Measurements from ENCODE around the gene CACNA1A.

Gene CACNA1A

GRCh38 chr19:13212759-13213330 is 293.4 kb downstream of the CACNA1A start:
- H3K9ac ChIP-seq = no peak overlapping the region
- H3K27me3 ChIP-seq = no peaks in the 10 kb centered on the region
- no peak overlapping the region for H3K4me3 ChIP-seq

GRCh38 chr19:13211426-13212308 is 294.6 kb downstream of the CACNA1A start:
- Histone ChIP-seq H3K36me3 (0 out of 2 replicates have a peak, but pooled peaks cover 6% of the 10 kb centered on the region), H3K4me1 (peaks cover 63% of the 10 kb centered on the region), H3K4me2 (peak overlapping the region; percentile 96), H3K4me3 (peak overlapping the region; percentile 78; the same call in 1 of the 2 replicates), H3K27me3 (no peaks in the 10 kb centered on the region), H3K9me3 (no peaks in the 10 kb centered on the region), H3K27ac (peak overlapping the region; percentile 99), H4K20me1 (no peaks in the 10 kb centered on the region), H3K9ac (peak overlapping the region; percentile 65; the same call in 1 of the 2 replicates)
- TF ChIP-seq Cebpa-rat (IDR thresholded peaks at IDR 0.05) = no peak

More at GRCh38 chr19:13212759-13213330, 293.4 kb downstream of the CACNA1A start:
- TF ChIP-seq Cebpa-rat (IDR thresholded peaks at IDR 0.05) = 0 out of 2 replicates have a peak, but pooled peaks have one; percentile 41
- Histone ChIP-seq H4K20me1 (no peaks in the 10 kb centered on the region), H3K27ac (no peak overlapping the region), H3K9me3 (no peaks in the 10 kb centered on the region), H3K4me1 (peaks cover 64% of the 10 kb centered on the region), H3K4me2 (no peak overlapping the region), H3K36me3 (0 out of 2 replicates have a peak, but pooled peaks cover 6% of the 10 kb centered on the region)

GRCh38 chr19:13210941-13211340 is 295.3 kb downstream of the CACNA1A start:
- Histone ChIP-seq H3K27ac (peak overlapping the region; percentile 99), H3K4me1 (peaks cover 63% of the 10 kb centered on the region), H3K9ac (peak overlapping the region; percentile 65), H4K20me1 (no peaks in the 10 kb centered on the region), H3K4me3 (peak overlapping the region; percentile 78), H3K27me3 (no peaks in the 10 kb centered on the region), H3K36me3 (0 out of 2 replicates have a peak, but pooled peaks cover 6% of the 10 kb centered on the region), H3K9me3 (no peaks in the 10 kb centered on the region), H3K4me2 (peak overlapping the region; percentile 96)
- no peak for TF ChIP-seq Cebpa-rat (IDR thresholded peaks at IDR 0.05)

GRCh38 chr19:13210339-13210775 is 295.9 kb downstream of the CACNA1A start:
- Histone ChIP-seq H3K9me3 (no peaks in the 10 kb centered on the region), H3K4me1 (peaks cover 63% of the 10 kb centered on the region), H3K4me2 (peak overlapping the region; percentile 96), H3K27ac (peak overlapping the region; percentile 99), H3K4me3 (peak overlapping the region; percentile 78), H4K20me1 (no peaks in the 10 kb centered on the region), H3K9ac (peak overlapping the region; percentile 95), H3K27me3 (no peaks in the 10 kb centered on the region), H3K36me3 (0 out of 2 replicates have a peak, but pooled peaks cover 6% of the 10 kb centered on the region)
- no peak for TF ChIP-seq Cebpa-rat (IDR thresholded peaks at IDR 0.05)

GRCh38 chr19:13209484-13210338 is 296.6 kb downstream of the CACNA1A start:
- Histone ChIP-seq H3K4me3 (peak overlapping the region; percentile 78), H3K27me3 (no peaks in the 10 kb centered on the region), H3K4me2 (peak overlapping the region; percentile 96), H3K9me3 (no peaks in the 10 kb centered on the region), H3K9ac (peak overlapping the region; percentile 95), H3K36me3 (0 out of 2 replicates have a peak, but pooled peaks cover 6% of the 10 kb centered on the region), H4K20me1 (no peaks in the 10 kb centered on the region), H3K4me1 (peaks cover 70% of the 10 kb centered on the region), H3K27ac (peak overlapping the region; percentile 99)
- TF ChIP-seq Cebpa-rat (IDR thresholded peaks at IDR 0.05) = no peak

GRCh38 chr19:13208672-13209483 is 297.4 kb downstream of the CACNA1A start:
- Histone ChIP-seq H3K4me3 (peak overlapping the region; percentile 78), H3K9me3 (no peaks in the 10 kb centered on the region), H3K27me3 (no peaks in the 10 kb centered on the region), H3K4me1 (peaks cover 76% of the 10 kb centered on the region), H3K36me3 (no peaks in the 10 kb centered on the region), H4K20me1 (no peaks in the 10 kb centered on the region), H3K27ac (peak overlapping the region; percentile 99), H3K4me2 (peak overlapping the region; percentile 96), H3K9ac (peak overlapping the region; percentile 95)
- TF ChIP-seq Cebpa-rat (IDR thresholded peaks at IDR 0.05) = no peak

GRCh38 chr19:13207846-13208671 is 298.2 kb downstream of the CACNA1A start:
- H3K4me3 ChIP-seq = peak overlapping the region; percentile 78
- peak overlapping the region; percentile 99 for H3K27ac ChIP-seq
- no peaks in the 10 kb centered on the region for H4K20me1 ChIP-seq

More at GRCh38 chr19:13207846-13208671, 298.2 kb downstream of the CACNA1A start:
- H3K36me3 ChIP-seq = no peaks in the 10 kb centered on the region
- peaks cover 82% of the 10 kb centered on the region for H3K4me1 ChIP-seq
- no peaks in the 10 kb centered on the region for H3K9me3 ChIP-seq
- TF ChIP-seq Cebpa-rat (IDR thresholded peaks at IDR 0.05) = no peak
- peak overlapping the region; percentile 96 for H3K4me2 ChIP-seq
- H3K27me3 ChIP-seq = no peaks in the 10 kb centered on the region
- H3K9ac ChIP-seq = peak overlapping the region; percentile 95

Data from BLaER1 (cell line).